Mucosa of gallbladder (tissue), 1 donor: Measurements from ENCODE around the gene ATP8A2. TPM values are rescaled to one million over a fixed set of nuclear protein-coding genes. Genes with fewer than 3 reads are reported as not detected.

Experiments
- DNase-seq: peaks from one replicate; pipeline ENCODE4 v3.0.0-alpha.2; 2020; ENCODE audit warnings: low spot score
- total RNA-seq: library from RNA; stranded (reverse); gene quantifications from one replicate; pipeline ENCODE4 v1.2.1, GENCODE V29; 2021
- donor health status: DM: no; HTN: no; CAD: no.

ATP8A2 gene
- total RNA-seq, 1 donor from 2014 or later: 0.29 TPM

DNA sequence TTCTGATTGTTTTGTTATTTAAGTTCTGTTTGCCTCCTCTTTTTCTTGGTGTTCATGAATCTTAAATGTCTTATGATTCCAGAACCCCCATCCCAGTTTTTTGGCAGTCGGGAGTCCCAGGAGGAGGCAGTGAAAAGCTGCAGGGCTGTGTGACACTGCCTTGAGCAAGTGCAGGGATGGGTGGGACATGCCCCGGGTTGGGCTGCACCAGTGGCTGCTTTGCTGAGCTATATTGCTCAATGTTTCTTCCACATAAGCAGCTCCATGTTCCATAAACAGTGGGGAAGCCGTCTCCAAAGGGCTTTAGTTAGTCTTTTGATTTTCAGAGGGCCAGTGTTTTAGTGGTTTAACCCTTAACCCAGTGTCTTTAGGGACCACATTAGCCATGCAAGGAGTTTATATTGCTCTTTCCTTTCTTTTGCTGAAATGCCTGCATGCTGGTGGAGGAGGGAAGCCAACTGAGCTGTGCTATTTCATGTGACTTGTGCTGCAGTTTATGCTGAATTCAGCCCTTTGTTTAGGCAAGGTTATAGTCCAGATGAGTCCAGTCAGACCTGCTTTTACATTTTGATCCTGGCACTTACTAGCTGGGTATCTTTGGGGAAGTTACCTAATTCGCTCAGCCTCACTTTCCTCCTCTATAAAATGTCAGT is 13.1 kb downstream of the ATP8A2 start:
- no peak for DNase-seq

DNA sequence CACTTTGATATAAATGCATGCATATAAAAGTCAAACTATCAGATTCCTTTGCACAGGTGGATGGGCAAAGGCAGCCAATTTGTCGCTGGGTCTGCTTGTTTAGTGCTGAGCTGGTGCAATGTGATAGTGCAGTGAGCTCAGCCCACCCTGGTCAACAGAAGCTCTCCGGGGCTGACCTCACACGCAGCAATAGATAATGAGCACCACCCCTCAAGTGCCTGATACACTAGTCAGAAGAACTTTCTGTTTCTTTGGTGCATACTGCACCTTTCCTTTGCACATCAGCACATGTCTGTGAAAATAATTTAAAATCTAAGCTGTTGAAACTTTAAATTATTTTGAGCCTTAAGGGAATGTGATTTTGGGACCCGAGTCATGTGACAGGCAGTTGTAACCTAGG is 20.2 kb downstream of the ATP8A2 start:
- DNase-seq: no peak

DNA sequence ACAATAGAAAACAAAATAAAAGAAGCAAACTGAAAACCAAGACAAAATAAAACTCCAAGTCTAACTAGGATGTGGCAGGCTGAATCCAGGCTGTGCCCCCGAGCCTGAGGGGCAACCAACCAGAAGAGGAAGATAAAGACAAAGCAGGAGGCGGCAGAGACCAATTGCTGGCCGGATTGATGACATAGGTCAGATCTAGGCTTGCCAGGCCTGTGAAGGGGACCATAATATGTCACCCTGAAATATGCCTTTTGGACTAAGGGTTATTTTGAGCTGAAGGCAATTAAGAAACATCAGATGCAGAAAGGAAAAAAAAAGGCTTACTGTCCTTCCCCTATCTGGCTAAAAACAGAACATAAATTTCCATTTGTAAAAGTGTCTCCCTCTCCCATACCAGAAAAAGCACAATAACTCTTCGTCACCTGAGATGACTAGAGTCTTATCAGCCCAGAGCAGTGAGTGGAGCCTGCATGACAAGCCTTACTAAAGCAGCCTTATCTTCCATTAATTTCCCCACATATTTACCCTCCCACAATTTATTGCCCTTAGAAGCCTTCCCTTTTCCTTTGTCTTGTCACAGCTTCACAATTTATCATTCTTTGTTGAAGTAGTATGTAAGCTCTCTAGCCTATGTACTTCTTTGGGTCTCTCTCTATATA is 22.8 kb downstream of the ATP8A2 start:
- no peak for DNase-seq

DNA sequence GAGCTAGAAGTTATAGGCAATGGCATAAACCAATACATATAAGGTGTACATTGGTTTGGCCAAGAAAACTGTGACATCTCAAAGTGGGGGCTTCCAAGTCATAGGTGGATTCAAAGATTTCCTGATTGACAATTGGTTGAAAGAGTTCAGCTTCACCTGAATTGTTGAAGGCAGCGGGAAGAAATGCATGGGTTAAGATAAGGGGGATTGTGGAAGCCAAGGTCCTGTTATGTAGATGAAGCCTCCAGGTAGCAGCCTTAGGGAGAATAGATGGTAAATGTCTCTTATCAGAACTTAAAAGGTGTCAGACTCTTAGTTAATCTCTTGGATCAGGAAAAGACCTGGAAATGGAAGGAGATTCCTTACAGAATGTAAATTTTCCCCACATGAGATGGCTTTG is 26.0 kb downstream of the ATP8A2 start:
- DNase-seq: no peak

DNA sequence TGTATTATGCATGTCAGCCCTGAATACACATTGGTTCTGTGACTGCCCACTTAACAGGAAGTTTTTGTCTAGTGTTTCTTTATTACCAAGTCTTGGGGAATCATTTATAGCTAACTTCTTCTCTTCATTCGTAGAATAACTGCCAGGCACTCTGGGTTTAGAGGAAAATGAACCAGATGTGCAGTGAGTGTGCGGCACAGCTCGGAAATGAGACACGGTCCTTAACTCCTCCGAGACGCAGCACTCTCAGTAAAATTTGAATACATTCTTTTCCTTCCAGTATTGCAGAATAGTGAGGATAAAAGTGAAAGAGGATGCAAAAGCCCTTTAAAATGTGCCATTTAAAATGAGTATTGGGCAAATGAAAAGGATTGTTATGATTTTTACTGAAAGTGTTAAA is 29.2 kb downstream of the ATP8A2 start:
- DNase-seq: no peak

DNA sequence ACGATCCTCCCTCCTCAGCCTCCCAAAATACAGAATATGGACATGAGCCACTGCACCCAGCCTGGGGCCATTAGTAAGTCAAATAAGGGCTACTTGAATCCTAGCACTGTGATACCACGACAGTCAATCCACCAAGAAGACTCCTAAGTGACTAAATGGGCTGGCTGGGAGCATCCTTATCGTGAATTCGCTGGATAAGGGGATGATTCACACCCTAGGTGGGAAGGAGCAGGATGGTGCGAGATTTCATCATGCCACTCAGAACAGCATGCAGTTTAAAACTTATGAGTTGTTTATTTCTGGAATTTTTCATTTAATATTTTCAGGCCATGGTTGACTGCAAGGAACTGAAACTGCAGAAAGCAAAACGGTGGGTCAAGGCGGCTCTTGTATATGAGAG is 30.2 kb downstream of the ATP8A2 start:
- DNase-seq: no peak

DNA sequence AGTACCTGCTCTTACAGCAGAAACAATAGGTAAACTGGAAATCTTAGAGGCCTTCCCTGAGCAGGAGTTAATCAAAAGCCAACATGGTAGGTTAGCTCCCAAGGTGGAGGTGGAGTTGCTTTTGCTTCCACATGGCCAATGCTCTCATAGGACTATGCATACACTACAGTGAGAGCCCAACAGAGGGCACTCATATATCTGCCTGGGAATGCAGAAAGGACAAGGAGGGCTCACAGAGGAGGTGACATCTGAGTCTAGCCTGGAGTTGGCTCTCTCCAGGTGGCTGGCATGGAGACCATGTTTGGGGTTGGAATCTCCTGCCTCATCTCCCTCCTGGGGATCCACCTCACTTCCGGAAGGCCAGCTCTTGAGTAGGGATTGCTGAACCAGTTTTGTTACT is 34.6 kb downstream of the ATP8A2 start:
- no peak for DNase-seq

DNA sequence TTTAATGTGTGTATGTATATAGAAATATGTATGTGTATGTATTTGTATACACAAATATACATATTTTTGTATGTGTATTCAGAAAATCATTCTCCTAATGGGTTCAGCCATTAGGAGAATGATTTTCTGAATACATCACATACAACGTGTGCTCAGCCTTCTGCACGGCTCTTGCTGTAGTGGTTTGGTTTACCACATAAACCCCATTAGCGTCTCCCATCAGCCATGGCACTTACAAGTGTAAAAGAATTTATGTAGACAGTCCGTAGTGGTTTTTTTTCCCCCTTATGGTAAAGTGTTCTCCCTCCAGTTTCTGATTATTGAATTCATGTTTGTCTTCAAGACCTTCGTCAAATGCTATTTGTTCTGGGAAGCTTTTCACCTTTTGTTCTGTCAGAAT is 38.2 kb downstream of the ATP8A2 start:
- no peak for DNase-seq

DNA sequence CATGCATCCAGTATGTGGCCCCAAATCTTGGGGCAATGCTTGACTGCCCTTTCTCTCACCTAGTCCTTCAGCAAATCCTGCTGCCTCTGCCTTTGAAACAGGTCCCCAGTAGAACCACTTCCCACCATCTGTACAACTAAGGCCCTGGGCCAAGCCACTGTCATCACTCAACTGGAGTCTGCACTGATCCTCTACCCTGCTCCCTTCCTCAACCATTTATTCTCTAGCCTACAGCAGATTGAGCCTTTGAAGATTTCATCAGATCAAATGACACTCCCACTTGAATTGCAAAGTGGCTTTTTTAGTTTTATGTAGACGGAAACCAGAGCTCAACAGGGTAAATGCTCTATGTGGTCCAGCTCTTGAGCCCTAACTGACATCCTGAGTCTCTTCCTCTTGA is 43.5 kb downstream of the ATP8A2 start:
- DNase-seq: no peak

DNA sequence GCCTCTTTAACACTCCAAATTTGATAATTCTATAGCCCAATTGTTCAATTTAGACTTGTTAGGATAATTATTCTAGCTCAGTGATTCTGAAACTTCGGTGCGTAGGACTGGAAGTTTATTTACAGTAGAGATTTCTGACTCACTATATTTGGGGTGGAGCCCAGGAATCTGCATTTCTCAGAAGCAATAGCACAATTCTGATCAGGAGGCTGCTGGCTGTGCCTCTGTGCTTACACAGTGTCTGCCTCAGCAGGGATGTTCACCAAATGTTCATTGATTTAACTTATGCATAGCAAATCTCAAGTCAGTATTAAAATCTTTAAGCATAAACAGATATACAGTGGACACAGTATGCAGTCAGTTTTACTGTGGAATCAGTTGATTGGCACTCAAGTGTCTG is 45.8 kb downstream of the ATP8A2 start:
- no peak for DNase-seq

DNA sequence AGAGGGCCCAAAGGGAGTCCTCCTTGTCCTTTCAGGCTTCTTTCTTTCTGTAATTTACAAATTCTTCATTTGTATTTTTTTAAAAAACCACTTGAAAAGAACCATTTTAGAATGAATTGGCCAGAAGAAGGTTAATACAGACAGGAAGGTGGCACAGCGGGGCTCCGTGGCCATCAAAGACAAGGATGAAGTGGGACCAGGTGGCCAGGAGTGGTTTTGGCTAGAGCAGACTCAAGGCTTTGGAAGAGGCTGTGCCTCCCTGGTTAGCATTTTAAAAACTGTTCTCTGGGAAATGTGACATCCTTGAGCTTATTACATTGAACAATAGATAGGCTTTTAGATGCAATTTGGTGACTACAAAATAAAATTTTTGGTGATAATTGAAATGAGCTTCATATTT is 48.4 kb downstream of the ATP8A2 start:
- DNase-seq: no peak

DNA sequence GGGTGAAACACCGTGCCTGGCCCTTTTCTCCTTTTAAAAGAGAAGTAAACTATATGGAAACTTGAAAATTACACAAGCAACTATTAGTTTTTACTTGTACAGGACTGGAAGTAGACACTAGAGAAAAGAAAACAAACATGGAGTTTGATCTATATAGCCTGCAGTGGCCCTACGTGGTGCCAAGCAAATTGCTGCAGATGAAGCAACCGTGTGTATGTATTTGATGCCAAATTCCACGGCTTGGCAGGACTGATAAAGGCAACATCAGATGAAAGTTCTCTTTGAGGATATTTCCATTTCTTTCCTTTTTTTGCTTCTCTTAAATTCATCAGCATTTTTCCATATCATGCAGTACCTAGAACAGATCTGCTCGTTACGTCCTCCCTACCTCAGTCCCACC is 49.8 kb downstream of the ATP8A2 start:
- DNase-seq: no peak

DNA sequence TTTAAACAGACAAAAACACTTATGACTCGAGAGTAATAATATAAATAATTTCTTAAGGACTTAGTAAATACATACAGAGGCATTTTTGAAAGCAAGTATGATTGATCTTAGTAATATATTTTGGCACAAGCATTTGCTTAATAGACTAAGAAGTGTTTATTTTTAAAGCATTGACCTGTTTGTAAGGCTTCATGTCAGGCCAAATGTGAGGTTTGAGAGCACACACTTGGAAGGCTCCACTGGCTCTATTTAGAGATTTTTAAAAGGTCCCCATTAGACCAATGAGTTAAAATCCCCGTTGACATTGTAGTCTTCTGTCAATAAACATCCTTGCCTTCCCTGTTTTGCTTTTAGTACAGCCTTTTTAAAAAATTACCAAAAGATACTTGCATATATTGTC is 50.4 kb downstream of the ATP8A2 start:
- DNase-seq: no peak

DNA sequence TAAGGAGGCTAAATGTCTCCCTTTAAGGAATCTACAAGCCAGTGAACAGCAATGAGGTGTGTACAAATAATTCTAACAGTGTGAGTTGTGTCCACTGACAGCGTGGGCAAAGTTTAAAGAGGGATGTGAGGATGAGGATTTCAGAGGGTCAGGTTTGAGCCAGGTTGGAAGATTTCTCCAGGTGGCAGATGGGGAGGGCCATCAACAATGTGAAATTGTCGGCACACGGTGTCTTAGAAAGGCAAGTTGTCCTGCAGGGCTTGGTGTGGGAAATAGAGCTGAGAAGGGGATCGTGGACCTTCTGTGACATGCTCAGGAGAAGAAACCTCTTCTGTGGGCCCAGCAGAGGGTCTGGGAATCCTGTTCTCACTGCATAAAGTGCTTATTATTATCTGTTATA is 52.1 kb downstream of the ATP8A2 start:
- no peak for DNase-seq

DNA sequence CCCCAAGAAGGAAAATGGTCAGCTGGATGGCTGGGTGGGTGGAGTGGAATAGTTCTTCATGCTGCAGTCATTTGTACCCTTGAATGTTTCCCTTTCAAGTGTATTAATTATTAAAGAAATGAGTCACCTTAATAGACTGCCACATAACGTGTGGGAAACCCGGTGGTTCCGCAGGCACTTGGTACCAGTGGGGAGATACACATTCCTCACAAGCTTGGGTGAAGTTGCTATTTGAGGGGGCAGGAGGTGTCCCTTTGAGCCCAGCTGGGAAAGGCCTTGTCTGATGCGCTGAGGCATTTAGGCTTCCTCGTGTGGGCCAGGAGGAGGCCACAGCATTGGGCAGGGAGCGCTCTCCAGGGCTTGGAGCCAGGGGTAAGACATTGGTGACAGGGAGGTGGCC is 57.7 kb downstream of the ATP8A2 start:
- DNase-seq: no peak

DNA sequence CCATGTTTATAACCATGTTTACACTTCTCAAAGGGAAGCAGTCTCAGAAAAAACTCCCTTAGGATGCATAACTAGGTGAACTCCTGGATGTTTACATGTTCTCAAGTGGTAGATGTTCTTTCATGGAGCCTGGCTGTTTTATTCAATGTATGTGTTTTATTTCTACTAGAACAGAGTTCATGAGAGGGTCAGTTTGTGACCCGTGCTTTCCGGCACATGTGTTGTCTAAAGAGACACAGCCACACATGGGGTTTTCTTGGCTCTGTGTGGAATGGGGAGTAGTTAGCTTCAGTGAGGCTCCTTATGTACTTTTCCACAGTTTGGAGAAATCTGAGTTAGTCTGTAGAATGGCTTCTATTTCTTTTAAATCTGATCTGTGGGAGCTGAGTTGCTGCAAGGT is 60.9 kb downstream of the ATP8A2 start:
- no peak for DNase-seq

DNA sequence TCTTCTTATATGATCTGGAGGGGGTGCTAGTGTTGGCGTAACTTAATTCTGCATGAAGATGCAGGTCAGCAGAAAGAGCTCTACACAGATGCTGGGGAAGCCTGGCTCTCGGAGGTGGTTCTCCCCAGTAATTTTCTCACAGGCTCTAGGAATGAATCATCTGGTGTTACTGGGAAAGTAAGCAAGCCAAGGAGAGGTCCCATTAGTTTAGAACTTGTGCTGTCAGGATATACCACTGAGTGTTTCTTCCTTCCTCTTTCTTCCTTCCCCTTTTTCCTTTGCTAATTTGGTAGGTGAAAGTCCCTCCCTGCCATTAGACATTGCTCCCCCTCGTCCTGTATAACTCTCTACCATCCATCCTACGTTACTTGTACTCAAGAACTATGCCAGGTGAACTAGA is 68.3 kb downstream of the ATP8A2 start:
- DNase-seq: no peak

DNA sequence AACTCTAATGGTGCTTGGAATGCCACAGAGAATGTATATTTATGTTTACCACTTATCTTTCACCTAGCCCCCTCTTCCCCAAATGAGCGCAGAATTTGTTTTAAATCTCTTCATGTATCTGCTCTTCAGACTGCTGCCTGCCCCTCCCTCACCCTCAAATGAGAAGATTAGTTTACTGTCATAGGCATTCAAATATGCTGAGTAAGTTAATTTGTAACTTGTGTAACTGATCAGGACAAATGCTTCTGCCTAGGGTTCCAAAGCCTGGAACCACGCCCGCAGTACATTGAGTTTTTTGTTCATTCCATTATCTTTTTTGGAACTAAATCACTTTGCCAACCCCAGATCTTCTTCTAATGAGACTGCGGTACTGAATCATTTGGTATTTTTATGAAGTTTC is 74.5 kb downstream of the ATP8A2 start:
- DNase-seq: no peak

DNA sequence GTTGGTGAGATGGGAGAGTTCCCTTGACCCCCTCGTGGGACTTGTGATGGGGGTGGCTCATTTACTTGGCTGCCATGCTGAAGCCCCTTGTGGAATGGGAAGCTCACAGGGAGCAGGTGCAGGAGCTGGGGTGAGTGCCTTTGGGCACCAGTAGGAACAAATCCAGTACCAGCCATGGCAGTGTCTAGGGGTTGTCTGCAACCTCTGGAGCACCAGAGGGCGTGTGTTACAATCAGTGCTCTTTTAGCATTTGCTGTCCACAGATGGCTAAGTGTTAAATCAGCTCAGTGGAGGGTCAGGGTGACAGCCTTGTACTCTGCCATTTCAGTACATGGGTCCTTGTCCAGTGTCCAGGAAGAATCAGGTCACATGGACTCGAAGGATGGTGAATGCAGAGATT is 75.6 kb downstream of the ATP8A2 start:
- DNase-seq: no peak

DNA sequence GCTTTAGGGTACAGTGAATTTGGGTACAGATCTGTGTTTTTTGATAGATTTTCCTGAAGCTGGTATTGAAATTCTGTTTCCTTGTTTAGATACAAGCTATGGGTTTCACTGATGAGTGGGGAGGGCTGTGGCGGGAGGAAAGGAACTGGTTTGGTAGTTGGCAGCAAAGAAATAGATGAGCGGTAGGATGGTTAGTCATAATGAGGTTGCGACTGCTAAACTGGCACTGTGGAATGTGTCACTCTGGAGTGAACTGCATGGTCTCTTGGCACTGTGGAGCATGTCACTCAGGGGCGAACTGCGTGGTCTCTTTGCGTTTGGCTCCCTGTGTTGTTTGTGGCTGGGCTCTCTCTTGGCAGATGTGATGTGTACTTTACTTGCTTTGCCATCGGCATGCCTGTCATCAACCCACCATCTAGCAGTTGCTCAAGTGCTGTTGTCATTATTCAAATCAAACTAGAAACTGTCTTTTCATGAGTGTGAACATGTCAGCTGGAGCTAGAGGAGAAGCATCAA is 82.1 kb downstream of the ATP8A2 start:
- DNase-seq: no peak

DNA sequence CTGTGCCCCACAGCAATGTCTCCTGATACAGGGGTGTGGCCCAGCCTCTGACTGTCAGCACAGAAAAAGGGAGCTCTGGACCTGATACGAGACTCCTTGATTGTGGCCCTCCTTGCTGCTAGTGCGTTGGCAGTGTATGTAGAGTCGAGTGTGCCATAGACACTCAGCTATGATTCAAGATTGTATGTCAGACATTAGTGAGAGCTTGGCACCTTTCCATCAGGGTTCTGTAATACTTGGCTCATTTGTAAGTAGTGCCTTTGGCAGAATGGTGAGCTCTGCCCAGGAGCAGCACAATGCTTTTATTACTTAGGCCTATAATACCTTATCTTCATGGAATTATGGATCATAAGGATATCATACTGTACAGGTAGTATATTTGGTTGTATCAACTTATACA is 83.4 kb downstream of the ATP8A2 start:
- DNase-seq: no peak

DNA sequence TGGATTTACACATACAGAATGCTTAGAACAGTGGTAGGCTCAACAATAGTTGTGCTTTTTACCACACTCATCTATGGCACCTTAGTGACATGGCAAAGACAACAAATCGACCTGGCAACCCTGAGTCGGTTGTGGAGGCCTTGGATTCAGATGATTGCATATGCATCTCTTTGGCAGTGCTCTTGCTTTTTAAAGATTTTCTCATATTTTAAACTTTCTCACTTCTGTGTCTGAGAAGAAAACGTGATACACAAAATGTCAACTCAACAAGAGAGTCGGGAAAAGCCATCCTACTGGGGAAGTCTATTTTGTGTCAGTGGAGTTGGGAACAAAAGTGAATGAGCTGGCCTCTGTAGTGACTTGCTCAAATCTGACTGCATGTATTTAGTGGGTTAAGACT is 85.8 kb downstream of the ATP8A2 start:
- DNase-seq: no peak

DNA sequence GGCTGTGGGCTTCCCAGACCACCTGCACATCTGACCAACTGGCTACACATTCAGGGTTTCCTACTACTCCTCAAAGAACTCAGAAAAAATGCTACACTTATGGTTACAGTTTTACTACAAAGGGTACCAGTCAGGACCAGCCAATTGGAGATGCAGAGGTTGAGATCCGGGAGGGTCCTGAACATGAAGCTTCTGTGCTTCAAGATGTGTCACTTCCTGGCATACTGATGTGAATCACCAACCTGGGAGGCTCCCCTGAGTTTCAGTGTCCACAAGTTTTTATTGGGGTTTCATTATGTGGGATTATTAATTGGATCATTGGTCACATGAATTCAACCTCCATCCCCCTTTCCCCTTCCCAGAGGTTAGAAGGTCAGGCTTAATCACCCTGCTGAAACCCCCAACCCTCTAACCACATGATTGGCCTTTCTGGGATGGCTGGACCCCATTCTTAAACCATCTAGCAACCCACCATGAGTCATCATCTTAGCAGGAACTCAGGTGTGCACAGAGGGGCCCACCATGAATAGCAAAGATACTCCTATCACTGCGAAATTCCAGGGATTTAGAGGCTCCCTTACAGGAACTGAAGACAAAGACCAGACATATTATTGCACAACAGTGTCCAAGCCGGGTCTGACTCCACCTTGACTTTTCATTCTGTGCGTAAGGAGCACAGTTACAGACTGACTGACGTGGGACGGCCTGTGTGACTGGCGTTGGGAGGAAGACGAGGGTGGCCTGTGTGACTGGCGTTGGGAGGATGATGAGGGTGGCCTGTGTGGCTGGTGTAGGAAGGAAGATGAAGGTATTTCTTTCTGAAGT is 90.7 kb downstream of the ATP8A2 start:
- no peak for DNase-seq
